ENCODE results near the gene MRPL53.

DNA sequence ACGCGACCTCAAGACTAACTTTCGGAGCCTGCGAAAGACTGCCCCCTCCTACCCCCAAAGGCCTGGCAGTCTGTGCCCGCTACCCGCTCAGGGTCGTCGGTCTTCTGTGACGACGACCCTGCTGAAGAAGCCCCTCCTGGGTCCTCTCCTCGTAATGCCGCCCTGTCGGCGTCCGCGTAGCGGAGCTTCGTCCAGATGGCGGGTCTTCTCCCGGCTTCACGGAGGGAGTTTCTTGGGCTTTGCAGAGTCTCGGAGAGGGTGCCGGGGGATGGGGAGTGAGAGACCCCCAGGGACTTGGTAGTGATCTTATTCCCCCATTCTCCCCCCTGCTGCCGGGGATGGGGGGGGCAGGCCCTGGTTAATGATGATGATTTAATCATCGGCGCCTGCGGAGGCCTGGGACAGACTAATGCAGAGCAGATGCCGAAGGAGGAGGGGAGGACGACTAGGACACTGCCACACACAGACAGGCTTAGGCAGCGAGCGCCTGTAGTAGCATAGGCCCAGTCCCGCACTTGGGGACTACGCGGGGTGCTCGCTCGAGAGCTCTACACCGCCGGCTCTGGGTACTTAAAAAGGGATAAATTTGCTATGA lies 35.5 kb upstream of the MRPL53 start:
- TF ChIP-seq POLR2A (IDR thresholded peaks at IDR 0.05; ENCODE audit: low read depth, low read length) (no peak), BHLHE40 (IDR thresholded peaks at IDR 0.05; ENCODE audit: low read depth, low read length) (no peak), RCOR1 (IDR thresholded peaks at IDR 0.05; ENCODE audit: insufficient replicate concordance, low read length) (no peak), CEBPB (IDR thresholded peaks at IDR 0.05; ENCODE audit: low read depth, low read length) (no peak), RAD21 (IDR thresholded peaks at IDR 0.05; ENCODE audit: low read length) (no peak), NFE2L2 (IDR thresholded peaks at IDR 0.05; ENCODE audit: low read depth, low read length) (no peak), MAZ (IDR thresholded peaks at IDR 0.05; ENCODE audit: borderline replicate concordance, low read depth, low read length) (no peak; the same call in 1 of the 2 replicates), RFX5 (IDR thresholded peaks at IDR 0.05; ENCODE audit: low read depth, low read length) (no peak), MAFK (IDR thresholded peaks at IDR 0.05; ENCODE audit: low read depth, low read length) (no peak), MXI1 (IDR thresholded peaks at IDR 0.05; ENCODE audit: borderline replicate concordance, low read depth, low read length) (no peak), FOS (IDR thresholded peaks at IDR 0.05; ENCODE audit: low read depth, low read length) (no peak), SMC3 (IDR thresholded peaks at IDR 0.05; ENCODE audit: low read depth, low read length) (no peak)
- TF ChIP-seq, protein P1, sequence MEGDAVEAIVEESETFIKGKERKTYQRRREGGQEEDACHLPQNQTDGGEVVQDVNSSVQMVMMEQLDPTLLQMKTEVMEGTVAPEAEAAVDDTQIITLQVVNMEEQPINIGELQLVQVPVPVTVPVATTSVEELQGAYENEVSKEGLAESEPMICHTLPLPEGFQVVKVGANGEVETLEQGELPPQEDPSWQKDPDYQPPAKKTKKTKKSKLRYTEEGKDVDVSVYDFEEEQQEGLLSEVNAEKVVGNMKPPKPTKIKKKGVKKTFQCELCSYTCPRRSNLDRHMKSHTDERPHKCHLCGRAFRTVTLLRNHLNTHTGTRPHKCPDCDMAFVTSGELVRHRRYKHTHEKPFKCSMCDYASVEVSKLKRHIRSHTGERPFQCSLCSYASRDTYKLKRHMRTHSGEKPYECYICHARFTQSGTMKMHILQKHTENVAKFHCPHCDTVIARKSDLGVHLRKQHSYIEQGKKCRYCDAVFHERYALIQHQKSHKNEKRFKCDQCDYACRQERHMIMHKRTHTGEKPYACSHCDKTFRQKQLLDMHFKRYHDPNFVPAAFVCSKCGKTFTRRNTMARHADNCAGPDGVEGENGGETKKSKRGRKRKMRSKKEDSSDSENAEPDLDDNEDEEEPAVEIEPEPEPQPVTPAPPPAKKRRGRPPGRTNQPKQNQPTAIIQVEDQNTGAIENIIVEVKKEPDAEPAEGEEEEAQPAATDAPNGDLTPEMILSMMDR (conservative IDR thresholded peaks at IDR 0.05; ENCODE audit: low read depth, low read length), result no peak
